ENCODE results near the gene TTC3.

TTC3 gene

DNA sequence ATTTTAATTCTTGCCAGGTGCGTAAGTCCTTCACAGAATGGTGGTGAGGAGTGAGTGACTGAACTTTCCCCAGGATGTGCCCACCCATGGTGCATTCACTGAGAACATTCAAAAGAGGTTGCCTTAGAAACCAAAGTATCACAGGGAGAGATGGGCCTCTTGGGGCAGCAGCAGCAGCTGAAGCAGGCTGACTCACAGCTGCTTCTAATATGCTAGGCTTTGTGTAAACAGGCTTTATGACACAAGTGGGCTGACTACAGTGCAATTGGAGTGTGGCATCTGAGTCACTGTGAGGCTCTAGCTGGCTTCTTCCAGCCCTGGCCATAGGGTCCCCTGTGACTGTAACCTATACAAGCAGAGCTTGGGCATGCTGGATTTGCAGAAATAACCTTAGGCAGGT, 12.8 kb upstream of the TTC3 start:
- DNase-seq = peak; percentile 89

DNA sequence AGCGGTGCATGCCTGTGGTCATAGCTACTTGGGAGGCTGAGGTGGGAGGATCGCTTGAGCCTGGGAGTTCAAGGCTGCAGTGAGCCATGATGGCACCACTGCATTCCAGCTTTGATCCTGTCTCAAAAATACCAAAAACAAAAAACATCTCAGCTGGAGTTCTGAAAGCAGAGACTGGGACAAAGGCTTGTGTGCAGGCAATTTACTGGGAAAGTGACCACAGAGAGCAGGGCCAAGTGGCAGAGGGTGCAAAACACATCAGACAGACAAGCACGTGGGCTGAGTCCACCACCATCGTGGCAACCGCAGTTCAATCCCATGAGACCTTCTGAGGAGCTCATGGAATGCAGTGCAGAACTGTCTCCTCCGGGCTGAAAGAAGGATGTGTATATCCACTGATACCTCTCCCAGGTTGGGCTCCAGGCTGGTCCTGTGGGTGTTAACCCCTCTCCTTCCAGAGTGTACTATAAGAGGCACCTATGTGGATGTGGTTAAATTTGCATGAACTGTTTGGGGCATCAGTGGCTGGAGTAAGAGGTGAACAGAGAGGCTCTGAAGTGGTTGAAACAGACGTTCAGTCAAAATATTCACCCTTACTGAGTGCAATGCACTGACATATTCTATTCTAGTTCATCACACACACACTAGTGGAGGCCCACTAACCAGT, 11.0 kb upstream of the TTC3 start:
- DNase-seq = no peak

DNA sequence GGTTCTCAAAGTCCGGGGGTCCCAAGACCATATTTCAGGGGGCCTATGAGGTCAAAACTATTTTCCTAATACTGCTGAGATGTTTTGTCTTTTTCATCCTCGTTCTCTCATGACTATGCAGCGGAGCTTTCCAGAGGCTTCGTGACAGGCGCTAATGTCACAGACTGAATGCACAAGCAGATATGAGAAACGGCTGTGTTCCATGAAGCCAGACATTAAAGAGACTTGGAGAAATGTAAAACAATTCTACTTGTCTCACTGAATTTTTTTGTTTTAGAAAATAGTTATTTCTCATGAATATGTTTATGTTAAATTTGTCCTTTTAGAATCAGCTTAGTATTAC, 10.5 kb upstream of the TTC3 start:
- DNase-seq = no peak

DNA sequence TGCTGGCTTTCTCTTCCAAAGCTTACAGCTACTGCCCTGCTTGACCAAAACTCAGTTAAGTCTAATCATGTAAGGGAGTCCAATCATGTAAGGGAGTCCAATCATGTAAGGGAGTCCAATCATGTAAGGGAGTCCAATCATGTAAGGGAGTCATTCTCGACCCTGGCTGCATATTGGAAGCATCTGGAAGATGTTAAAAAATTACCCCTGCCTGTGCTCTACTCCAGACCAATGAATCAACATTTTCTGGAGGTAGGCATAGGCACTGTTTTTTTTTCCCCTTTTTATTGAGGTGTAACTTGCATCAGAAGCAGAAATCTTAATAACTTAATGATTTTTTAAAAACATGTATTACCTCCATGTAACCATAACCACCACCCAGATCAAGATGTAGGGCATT, 9.6 kb upstream of the TTC3 start:
- no peak for DNase-seq

DNA sequence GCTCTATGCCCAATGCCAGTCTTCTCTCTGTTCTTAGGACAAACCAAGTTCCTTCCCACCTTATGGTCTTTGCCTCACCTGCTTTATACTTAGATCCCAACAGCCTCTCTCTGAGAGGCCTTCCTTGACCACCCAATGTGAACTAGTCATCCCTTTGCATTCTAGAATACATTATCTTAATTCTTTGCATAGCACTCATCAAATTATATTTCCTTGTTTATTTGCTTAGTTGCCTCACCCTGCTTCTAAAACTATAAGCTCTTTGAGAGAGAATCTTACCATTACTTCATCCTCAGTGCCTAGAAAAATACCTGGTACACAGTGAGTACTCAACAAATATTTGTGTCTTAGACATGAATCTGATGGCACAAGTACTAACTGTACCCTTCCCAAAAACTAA, 8.2 kb upstream of the TTC3 start:
- DNase-seq = no peak

DNA sequence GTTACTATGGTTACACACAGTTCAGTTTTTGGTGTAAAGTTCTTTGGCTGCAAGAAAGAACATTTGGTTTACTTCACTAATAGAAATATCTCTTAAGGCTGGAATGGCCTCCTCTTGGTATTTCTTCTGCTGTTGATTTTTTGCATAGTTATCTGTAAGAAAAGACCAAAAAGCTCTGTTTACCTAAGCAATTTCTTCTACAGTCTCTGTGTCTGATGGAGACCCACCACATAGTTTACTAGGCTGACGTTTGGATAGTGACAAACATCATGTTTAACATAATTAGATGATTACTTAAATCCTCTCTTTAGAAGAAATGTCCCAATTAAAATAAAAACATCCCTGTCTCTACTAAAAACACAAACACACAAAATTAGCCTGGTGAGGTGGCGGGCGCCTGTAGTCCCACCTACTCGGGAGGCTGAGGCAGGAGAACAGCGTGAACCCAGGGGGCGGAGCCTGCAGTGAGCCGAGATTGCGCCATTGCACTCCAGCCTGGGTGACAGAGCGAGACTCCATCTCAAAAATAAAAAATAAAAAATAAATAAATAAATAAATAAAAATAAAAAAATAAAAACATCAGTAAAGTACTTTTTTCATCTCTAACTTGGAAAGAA, 7.4 kb upstream of the TTC3 start:
- no peak for DNase-seq

DNA sequence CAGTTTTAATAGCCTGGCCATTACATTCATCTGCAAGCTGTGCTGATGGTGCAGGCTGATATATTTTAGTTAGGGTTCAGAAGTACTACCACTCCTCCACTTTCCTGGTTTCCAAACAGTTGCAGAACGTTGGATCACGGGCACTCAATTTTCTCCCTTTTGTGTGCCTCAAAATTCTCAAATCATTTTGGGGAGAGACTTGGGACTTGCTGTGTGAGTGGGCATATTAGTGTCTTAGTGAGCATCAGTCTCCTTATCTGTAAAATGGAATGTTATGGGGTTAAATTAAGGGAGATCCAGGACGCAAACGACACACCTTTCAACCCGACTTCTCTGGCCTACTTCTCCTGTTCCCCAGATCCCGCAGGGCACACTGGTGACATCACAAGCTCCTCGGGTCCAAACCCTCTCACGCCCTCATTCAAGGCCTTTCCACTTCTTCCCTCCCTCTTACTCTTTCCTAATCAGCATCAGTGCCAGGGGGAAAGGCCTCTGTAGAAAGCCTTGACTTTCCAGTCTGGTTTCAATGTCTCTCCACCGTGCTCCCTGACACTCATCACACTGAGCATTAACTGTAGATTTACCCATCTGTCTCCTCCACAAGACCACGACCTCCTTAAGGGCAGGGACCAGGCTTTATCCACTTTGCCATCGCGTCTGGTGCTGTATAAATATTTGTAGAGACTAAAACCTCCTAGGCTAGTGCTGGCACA, 1.3 kb upstream of the TTC3 start:
- DNase-seq = peak; percentile 92

DNA sequence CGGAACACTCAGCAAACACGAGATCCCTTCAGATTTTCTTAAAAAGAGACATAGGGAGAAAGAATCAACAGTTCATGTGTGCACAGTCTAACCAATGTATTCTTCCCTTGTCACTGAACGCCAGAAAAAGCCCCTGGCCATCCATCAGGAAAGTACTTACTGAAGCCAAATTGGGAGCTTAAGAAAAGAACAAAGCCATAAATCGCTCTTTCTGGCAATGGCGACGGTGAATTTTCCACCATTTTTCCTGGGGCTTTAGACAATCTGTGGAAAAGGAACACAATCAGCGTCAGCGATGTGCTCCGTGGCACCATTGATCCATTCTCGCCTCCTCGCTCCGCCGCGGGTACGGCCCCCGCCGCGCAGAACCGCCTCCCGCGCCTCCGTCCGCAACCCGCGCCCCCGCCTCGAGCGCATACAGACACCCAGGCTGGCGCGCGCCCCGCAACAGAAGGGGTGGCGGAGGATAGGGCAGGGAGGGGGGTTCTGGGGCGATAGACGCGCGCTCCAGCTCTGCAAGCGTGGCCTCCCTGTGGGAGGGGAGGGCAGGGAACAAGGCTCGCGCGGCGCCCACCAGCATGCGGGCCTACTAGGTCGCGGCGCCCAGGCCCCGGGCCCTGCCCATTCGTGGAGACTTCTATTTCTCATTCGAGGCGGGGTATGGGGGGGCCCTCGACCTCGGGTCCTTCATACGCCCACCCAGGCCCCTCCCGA, 623 bp upstream of the TTC3 start:
- peak; percentile 91 for DNase-seq

DNA sequence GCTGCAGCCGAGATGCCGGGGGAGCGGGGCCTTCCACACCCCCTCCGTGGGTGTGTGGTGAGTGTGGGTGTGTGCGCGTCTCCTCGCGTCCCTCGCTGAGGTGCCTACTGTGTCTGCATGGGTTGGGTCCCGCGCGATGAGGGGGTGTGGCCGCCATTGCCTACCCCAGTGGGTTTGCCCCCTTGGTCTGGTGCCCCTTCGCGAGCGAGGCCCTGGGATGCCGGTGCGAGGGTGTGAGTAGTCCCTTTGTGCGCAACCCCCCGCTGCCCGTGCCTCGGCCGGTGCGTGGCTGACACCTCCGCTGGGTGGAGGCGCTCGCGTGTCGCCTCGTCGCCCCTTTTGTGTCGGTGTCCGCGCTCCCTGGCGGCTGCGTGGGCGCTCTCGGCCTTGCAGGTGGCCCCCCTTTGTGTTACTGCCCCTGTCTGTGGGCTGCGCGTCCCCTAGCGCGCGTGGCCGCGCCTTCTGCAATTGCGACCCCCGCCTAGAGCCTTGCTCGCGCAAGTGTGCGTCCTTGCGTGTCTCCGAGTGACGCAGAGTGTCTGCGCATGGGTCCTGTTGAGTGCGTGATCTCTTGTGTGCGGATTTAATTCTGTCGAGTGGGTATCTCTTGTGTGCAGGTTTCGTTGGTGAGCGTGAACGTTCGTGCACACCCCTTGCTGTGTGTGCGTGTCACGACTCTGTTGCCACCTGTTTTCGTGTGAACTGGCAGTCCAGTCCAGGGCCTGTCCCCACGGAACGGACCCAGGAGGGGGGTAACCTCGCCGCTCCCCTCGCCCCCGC, 553 bp downstream of the TTC3 start:
- DNase-seq = peak; percentile 83

DNA sequence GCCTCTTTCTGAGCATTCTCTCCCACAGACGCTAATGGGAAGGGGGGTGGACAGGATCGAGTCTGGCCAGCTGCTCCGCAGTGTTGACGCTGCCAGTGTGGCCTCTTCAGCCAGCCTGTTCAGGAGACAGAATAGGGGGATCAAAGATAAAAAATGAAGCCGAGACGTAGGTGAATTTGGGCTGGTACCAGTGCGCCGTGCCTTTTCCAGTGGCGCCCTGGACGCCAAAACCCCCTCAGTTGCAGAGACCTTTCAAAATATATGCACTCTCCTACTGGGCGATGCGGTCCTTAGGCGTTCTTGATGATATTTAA, 1.1 kb downstream of the TTC3 start:
- DNase-seq = peak; percentile 83

DNA sequence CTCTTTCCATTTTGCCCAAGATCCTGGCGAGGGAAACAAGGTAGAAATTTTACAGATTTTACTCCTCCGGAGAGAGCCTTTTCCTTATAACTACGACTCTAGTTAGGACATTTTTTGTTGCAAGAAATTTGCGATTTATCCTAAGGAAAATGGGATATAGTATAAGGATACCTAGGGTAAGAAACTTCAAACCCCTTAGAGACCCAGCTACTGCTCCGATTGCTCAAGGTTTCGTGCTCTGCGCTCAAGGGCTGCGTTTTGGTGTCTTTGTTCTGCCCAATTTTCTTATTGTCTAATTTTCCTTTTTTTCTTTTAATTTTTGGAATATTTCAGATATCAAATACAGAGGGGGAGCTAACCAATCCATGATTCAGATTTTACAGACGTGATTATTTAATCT, 1.5 kb downstream of the TTC3 start:
- DNase-seq = peak; percentile 45

DNA sequence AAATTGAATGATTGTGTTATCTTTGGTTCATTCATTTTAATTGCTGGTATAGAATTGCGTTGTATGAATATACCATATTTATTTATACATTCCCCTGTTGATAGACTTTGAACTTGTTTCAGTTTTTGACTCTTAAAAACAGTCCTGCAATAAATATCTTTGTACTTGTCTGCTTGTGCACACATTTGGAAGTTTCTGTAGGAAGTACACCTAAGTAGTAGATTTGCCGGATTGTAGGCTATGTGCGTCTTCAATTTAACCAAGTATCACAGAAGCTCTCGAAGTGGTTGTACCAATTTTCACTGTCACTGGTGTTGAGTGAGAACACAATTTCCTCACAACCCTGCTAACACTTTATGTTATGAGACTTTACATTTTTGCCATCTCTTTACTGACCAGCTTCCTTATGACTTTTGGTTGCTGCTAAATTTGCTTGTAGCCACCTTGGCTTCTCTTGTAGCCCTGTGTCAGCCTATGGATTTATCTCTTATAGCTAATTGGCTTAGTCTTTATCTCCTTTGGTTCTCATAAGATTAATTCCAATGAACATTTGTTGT, 2.2 kb downstream of the TTC3 start:
- peak; percentile 90 for DNase-seq

DNA sequence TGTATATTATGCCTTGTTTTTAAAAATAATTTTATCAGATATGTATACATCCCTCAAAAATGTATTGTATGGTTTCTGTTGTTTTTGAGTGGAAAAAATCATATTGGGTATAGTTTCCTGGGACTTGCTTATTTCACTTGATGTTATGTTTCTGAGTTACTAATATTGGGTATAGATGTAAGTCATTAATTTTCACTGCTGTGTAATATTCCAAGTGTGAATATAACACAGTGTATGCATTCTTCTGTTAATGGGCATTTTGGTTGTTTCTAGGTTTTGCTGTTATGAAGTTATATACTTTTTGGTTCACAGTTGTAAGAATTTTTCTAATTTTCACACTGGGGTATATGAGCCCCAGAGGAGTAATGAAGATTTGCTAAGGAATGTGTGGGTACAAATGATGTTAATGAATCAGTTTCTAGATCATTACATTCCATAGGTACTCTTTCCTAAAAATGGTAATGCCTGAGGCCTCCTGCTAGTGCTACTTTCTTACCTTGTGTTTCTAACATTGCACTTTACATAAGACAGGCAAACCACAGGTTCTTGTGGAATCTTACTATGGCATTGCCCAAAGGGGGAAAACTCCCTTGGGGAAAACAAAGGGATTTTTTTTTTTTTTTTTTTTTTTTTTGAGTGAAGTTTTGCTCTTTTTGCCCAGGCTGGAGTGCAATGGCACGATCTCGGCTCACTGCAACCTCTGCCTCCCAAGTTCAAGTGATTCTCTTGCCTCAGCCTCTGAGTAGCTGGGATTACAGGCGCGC, 3.2 kb downstream of the TTC3 start:
- no peak for DNase-seq

DNA sequence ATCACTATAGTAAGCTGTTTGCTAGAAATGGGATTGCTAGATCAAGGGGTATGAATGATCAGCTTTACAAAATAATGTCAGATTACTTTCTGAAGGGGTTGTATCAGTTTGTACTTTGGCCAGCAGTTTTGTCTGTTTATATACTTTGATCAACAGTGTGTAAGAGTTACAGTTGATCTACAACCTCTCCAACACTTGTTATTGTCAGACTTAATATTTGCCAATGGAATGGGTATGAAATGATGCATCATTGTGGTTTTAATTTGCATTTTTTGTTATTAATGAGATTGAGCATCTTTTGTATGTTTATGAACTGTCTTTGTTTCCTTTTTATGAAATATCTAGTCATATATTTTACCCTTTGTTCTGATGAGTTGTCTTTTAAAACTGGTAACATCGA, 4.3 kb downstream of the TTC3 start:
- DNase-seq = no peak

DNA sequence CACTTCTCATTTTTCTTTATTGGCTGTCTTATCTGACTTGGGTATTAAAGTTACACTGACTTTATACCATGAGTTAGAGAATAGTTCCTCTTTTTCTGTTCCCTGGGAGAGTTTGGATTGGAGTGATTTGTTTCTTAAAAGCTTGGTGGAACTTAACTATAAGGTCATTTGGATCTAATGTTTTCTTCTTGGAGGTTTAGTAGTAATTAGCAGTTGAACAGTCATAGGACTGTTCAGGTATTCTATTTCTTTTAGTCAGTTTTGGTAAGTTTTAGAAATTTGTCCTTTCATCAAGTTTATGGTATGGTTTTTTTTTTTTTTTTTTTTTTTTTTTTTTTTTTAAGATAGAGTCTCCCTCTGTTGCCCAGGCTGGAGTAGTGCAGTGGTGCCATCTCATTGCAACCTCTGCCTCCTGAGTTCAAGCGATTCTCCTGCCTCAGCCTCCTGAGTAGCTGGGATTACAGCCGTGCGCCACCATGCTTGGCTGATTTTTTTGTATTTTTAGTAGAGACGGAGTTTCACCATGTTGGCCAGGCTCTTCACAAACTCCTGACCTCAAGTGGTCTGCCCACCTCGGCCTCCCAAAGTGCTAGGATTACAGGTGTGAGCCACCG, 6.3 kb downstream of the TTC3 start:
- no peak for DNase-seq

DNA sequence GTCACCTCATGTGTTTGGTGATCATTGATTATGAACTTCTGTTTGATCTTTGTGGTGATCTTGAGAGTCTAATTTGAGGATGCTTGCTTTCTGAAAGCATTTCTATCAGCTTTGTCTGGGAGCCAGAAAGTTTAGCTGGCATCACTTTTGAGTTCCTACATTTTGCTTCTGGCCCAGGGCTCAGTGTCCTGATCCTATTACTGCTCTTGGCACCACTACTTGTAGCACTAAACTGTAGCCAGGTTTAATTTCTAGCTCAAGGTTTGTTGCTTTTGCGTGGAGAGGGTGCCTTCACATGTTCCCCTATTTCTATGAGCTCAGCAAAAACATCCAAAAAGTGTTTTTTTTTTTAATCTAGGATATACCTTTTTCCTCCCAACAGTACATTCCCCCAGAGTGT, 9.3 kb downstream of the TTC3 start:
- DNase-seq = peak; percentile 35

DNA sequence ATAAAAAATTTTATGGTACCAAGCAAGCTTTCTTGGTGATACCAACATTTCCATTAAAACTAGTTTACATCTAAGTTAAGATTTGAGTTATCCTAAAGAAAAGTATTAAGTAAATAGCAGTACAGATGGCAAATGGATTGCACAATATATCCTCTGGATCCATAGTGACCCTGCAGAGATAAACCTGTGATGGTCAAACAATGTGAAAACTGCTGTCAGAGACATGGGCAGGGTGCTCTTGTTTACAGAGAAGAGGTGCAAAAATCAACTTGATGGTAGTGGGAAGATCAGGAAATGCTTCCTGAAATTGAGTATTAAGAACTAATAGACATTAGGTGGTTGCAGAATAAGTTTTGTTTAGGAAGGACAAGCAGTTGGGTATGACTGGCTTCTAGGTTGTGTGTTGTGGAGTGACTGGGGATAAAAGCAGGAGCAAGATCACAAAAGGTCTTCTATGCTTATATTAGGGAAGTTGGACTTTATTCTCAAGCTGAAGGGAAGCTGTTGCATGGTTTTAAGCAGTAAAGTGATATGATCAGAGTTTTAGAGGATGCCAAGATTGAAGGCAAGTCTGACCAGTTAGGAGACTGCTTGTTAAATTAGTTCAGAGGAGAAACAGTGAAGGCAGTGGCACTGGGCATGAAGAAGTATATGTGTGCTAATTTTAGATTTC, 9.9 kb downstream of the TTC3 start:
- no peak for DNase-seq

DNA sequence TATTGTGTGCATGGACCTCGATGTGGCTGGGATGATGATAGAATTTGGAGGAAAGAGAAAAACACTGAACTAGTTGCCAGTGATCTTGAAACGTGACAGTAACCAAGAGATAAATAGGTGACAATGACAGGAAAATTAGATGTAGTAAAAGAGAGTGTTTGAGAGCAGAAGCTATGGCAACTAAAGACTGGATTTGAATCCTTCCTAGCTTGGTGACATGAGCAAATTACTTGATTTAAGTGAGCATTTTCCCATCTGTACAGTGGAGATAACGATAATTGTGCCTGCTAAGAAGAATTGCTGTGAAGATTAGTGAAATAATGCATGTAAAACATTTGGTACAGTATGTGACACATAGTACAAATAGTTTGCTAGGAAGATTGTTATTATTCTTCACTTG, 12.7 kb downstream of the TTC3 start:
- DNase-seq = no peak

DNA sequence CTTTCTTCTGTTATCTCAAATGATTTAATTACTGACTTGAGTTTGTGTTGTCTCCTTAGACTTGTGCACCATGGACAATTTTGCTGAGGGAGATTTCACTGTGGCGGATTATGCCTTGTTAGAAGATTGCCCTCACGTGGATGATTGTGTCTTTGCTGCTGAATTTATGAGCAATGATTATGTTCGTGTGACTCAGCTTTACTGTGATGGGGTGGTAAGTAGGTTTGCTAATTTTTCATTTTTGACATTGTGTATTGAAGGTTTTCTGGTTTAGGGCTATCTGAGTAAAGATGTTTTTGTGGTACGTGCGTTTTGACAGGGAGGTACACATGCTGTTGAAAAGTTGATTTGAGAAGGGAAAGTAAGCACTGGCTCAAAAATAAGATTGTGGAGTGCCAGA, 14.1 kb downstream of the TTC3 start:
- DNase-seq = peak; percentile 67

DNA sequence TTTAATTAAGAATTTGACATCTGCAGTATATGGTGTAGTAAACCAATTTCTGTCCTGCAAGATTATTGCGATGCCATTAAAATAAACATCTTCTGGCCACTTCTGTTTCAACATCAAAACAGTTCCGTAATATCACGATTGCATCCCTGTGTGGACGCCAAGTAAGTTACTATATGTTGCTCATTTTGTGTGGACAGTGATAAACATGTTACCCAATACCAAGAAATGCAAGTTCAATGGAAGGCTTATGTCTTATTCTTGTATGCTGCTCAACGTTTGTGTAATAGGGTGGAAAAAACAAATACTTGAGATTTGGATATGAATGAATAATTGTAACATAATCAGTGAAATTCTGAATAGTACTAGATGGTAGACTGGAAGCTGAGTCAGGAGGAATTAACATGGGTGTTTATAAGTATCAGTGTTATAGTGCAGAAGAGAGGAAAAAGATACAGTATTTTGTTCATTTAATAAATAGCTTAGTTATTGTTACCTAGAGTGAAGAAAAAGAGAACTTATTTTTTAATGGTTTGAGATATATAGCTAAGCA, 15.2 kb downstream of the TTC3 start:
- DNase-seq = no peak

DNA sequence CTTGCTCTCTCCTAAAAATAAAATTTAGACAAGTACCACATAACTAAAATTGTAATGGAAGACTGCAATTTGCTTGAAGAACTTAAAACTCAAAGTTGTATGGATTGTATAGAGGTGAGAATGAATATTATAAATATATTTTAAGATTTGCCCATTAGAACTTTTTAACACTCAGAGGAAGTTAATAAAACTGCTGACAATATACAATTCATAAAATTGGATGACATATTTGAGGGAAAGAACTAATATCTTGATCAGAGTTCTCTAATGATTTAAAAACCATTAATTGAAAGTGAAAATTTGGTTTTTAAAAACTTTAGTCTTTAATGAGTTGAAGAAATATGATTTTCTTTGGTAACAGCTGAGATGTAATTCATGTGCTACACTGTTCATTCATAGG, 20.9 kb downstream of the TTC3 start:
- DNase-seq = no peak

Measured in NCI-H82 (cell line).